ENCODE measurements around the gene AOPEP.
A peak's percentile ranks its signal among the peaks of the same experiment; 100 is the strongest.

AOPEP gene

DNA sequence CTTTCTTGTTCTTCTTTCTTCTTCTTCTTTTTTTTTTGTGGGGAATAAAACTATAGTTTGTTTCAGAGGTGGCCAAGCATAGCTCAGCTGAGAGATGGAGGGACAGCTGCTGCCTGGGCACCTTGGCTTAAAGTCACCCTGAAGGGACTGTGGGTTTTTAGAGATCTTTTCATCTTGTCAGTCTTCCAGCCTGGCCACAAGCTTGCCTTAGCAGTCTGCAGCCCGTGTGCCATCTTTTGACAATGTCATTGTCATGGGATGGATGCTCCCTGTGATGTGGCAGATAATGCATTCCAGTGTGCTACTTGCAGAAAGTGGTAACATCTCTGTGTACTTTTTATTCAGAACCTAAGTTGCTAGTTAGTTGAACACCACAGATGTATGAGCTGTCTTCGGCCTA, 310.2 kb downstream of the AOPEP start:
- DNase-seq (ENCODE audit: low spot score): no peak

DNA sequence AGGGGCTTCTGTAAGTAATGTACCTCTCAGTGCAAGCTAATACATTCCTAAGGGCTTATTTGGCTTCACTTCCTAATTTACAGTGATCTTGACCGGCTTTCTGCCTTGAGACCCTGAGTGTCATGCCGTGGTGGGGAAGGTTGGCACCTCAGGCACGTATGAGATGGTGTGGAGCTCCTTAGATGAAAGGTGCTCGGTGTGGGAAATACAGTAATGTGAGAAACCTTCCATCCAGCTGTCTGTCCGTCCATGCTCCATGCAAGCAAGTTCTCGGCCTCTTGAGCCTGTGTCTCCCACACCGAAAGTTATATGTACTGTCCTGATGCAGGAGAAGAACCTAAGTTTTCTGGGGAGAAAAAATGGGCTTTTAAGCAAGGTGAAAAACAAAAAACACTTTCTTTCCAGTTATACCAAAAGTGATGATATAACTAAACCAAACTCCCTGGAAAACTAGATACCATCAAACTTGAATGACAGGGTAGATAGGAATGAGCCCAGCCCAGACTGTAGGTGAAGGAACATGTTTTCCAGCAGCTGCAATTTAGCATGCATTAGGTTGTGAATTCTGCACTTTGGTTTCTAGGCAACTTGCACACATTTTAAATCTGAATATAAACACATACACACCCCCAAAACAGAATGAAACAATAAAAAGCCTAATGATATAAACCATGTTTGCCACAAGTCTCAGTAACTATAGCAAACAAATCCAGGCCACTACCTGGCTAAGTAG, 311.5 kb downstream of the AOPEP start:
- no peak for DNase-seq (ENCODE audit: low spot score)

- no peak for DNase-seq (ENCODE audit: low spot score)
Measured at GRCh38 chr9:95038666-95039065, 312.2 kb downstream of the AOPEP start.

GRCh38 chr9:95040106-95040505, 313.6 kb downstream of the AOPEP start:
- DNase-seq (ENCODE audit: low spot score): no peak

DNA sequence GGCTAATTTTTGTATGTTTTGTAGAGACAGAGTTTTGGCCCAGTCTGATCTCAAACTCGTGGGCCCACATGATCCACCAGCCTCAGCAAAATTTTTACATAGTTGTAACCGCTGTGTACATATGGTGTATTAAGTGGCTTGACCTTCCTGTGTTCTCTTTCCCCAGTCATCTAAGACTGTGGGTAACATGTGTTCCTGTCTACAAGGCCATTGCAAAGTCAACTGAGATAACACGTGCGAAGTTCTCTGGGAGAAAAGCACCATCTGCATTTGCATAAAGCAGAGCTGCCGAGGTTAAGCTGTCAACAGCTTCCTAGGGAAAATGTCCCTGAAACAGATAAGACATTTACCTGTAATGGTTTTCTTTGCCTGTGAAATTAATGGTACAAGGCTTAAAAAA, 317.3 kb downstream of the AOPEP start:
- DNase-seq (ENCODE audit: low spot score): no peak

DNA sequence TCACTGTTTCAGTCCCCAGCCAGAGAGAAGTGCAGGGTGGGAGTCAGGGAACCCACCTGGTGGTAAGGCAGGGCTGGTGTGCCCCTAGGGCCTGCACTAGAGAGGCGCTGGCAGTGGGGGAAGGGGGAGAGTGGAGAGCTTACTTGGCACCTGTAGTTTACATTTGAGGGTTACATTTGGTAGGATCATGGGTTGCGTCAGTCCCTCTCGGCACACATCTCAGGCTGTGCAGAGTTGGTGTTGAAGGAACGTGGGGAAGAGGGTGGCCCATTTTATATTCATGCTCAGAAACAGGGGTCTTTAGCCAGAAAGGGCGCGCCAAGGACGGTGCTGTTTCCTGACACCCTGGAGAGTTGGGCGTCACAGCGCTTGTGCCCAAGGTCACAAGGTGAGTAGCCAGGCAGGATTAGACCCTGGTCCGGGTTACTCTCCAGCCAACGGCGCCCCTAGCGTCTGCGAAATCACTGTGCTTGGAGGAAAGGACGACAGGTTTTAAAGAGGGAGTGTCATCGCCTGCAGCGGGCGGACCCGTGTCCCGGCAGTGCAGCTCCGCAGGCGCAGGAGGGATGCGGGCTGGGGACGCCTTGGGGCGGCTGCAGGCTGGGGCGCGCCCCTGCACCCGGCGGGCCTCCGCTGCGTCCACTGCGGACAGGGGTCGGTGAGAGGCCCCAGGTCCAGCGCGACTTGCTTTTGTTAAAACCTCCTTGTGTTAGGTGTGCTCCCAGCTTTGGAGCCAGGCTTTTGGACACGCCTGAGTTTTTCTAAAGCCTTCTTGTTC, 318.4 kb downstream of the AOPEP start:
- peak; percentile 89 for DNase-seq (ENCODE audit: low spot score)

GRCh38 chr9:95045751-95046150, 319.3 kb downstream of the AOPEP start:
- peak; percentile 55 for DNase-seq (ENCODE audit: low spot score)

DNA sequence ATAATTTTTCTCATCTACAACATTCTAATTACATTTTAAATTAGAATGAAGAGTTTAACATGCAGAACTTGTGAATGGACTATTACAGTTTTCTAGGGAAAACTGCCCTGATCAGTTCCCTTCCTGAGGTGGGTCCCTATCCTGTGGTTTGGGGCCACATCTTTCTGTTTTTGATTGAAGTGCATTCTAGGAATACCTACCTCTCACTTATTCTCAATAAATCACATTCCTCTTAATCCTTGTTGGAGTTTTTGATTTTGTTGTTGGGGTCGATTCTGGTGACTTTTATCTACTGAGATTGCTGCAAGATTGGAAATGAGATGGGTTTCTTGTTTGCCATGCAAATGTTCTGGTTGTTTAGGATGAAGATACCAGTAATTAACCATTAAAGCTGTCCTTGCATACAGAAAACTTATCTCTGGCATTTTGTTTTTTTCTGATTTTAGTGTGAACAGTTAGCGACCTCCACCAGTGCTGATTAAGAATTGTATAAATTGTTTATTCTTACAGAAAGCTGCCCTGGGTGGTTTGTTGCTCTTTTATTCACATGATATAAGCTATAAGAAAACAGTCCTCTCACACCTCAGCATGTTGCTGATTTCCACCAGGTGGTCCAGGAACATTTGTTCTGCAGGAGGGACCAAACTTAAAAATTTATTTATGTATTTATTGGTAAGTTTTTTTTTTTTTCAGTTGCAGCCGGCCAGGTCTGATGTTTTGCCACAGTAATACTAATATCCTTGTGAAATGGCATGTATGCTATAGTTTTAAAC, 321.1 kb downstream of the AOPEP start:
- DNase-seq (ENCODE audit: low spot score): no peak

- DNase-seq (ENCODE audit: low spot score): peak; percentile 75
Measured at GRCh38 chr9:95048225-95049087, 322.0 kb downstream of the AOPEP start.

- DNase-seq (ENCODE audit: low spot score): no peak
Measured at GRCh38 chr9:95049761-95050160, 323.3 kb downstream of the AOPEP start.

GRCh38 chr9:95053611-95054570, 327.4 kb downstream of the AOPEP start:
- DNase-seq (ENCODE audit: low spot score): no peak

DNA sequence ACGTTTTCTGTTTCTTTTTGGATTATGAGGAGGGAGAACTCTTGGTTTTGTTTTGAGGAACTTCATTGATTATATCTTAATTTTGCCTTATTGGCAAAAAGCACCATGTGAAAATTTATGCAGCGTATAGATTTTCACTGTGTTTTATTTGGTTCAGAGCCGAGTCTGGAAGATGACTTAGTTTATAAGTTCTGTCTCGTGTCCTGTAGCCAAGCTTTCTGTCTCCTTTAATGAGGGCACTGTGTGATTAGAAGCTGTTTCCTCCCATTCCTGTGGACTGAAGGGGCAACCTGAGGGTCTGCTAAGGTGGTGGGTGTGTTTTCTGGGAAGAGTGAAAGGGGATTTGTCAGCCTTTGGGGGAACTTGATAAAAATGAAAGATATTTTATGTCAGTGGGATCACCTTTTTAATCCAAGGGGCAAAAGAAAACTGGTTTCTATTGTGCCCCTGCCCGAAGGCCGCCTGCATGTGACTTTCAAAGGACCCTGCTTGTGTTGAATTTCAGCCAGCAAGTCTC, 328.9 kb downstream of the AOPEP start:
- no peak for DNase-seq (ENCODE audit: low spot score)

DNA sequence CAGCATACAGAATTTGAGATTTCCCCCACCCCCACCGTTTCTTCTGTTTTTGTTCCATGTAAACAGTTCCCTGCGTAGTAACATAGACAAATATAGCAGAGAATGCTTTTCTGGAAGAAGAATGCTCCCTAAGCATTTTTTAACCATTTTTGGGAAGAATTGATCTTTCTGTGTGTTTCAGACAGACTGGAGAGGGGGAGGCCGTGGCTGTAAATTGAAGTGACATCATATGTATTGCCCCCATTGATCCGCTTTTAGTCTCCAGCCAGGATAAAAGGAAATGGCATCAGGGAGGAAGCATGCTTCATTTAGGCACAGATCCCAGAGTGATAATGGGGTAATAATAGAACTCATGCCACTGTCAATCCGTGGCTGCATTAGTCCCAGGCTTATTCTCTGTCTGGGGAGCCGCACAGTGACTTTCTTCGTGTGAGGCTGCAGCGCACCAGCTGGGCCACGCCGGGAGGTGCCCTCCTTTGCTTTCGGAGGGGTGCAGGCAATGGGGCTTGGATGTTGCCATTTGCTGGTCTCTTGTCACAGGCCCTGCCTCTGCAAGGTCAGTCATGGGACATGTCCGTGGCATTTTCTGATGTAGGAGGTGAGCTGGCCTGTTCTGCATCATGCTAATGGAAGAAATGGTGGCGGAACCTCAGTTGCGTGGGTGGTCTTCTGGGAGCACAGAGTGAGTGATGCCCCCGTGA, 329.5 kb downstream of the AOPEP start:
- DNase-seq (ENCODE audit: low spot score): no peak

DNA sequence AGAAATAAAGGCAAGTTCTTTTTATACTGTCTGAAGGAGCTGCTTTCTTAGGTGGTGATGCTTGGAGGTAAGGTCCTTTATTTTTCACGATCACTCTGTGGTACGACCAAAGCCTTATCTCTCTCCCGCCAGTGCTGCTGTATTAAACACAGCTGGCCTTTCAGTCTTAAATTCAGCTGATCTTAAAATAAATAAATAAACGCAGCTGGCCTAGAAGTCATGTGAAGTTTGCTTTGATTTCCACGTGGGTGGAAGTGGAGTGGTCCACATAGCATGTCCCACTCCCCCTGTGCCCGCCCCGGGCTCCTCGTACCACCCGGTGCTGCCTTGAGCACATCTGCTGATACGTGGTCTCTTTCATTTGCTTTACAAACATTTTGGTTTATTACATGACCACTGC, 330.6 kb downstream of the AOPEP start:
- no peak for DNase-seq (ENCODE audit: low spot score)

- no peak for DNase-seq (ENCODE audit: low spot score)
Measured at GRCh38 chr9:95058121-95058785, 331.8 kb downstream of the AOPEP start.

- no peak for DNase-seq (ENCODE audit: low spot score)
Measured at GRCh38 chr9:95058795-95059386, 332.4 kb downstream of the AOPEP start.

DNA sequence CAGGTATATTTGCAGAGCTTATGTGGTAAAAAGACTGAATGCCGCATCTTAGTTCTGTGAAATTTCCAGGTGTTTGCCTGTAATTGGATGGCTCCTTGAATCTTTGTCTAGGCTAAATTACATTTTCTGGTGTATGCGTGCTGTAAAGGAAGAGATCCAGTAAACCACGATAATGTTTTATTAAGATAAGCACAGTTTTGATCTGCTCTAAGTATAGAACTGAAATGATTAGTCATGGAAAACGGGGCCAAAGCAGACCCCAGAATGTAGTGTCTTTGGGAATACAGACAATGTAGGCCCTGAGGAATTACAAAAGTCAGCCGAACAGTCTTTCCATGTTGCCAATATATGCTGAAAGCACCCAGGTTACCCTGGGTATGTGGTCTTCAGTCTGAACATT, 333.7 kb downstream of the AOPEP start:
- no peak for DNase-seq (ENCODE audit: low spot score)

DNA sequence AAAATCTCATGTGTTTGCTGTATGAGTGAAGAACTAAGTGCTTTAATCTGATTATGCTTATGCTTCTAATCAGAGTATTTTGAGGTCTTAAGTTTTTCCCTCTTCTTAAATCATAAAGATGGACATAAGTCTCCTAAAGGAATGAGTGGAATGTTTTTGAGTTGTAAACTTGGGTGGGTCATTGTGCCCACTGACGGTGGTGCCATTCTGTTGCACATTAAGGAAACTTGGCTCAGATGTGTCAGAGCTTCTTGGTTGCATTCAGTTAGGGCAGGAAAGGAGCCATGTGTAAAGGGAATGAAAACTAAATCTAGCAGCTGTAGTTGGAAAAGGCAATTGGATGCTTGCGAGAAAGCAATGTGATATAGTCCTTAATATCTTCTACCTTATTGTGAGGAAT, 334.4 kb downstream of the AOPEP start:
- no peak for DNase-seq (ENCODE audit: low spot score)
